T-cell (primary cell): ENCODE data around the gene CBFA2T3. TPM values are rescaled to one million over a fixed set of nuclear protein-coding genes. Genes with fewer than 3 reads are reported as not detected.

Source experiments
- ATAC-seq, 4 experiments: fragments of 200-7000 bp in 3 of 4; fragments of 150-1000 bp in 1 of 4; cut with Tn5 transposase; replicated peaks in 1 of 4; 1 replicate in 3 of 4; 2 replicates in 1 of 4; pipeline ENCODE4 v1.10.0; 2021; ENCODE audit warnings: moderate library complexity in 3 of 4, mild to moderate bottlenecking in 2 of 4, moderate number of reproducible peaks in 1 of 4
- CTCF ChIA-PET, 2 donors: fragments of 300-600 bp; sonication (Branson Sonifier 250); formaldehyde crosslinking; loops; one replicate each; lab custom pipeline; 2022; ENCODE audit warnings: antibody characterized with exemption in 2 of 2; lab: Charles Lee
- POLR2A ChIA-PET, 2 donors: fragments of 300-600 bp; sonication (Branson Sonifier 250); formaldehyde crosslinking; loops; one replicate each; lab custom pipeline; 2022; ENCODE audit warnings: antibody characterized with exemption in 2 of 2; lab: Charles Lee
- DNase-seq, 35 experiments: peaks; one replicate each; pipeline versions ENCODE4 v3.0.0 to v3.0.0-alpha.2; 2013 to 2023
- H3K27ac ChIP-seq: one replicate; pipeline ENCODE4 v1.5.1; 2013; ENCODE audit warnings: low read length
- H3K27me3 ChIP-seq, 2 experiments: replicated peaks in 1 of 2; 1 replicate in 1 of 2; 2 replicates in 1 of 2; pipeline versions ENCODE4 v1.6.1 to v1.7.0; 2013; ENCODE audit warnings: low read length in 1 of 2, mixed read lengths in 1 of 2; ENCODE audit not compliant: control insufficient read depth in 2 of 2, insufficient read depth in 2 of 2; ENCODE audit errors: extremely low read depth in 1 of 2
- H3K36me3 ChIP-seq, 2 donors: 1 replicate in 1 of 2; 2 replicates in 1 of 2; pipeline versions ENCODE4 v1.6.1 to v1.7.0; 2013; ENCODE audit warnings: low read length in 1 of 2; ENCODE audit not compliant: control insufficient read depth in 2 of 2, insufficient read depth in 1 of 2; ENCODE audit errors: extremely low read depth in 1 of 2
- H3K4me1 ChIP-seq, 2 experiments: 1 replicate in 1 of 2; 2 replicates in 1 of 2; pipeline versions ENCODE4 v1.6.1 to v1.7.0; 2013; ENCODE audit warnings: low read length in 2 of 2, mixed read lengths in 1 of 2; ENCODE audit not compliant: insufficient read depth in 2 of 2, control insufficient read depth in 1 of 2; ENCODE audit errors: extremely low read depth in 1 of 2
- H3K4me3 ChIP-seq, 2 donors: 1 replicate in 1 of 2; 2 replicates in 1 of 2; pipeline versions ENCODE4 v1.5.1 to v1.7.0; 2013; ENCODE audit warnings: mild to moderate bottlenecking in 2 of 2, low read length in 1 of 2, moderate library complexity in 1 of 2; ENCODE audit not compliant: control insufficient read depth in 1 of 2; ENCODE audit errors: extremely low read depth in 1 of 2
- H3K9me3 ChIP-seq: 2 replicates; pipeline ENCODE4 v1.7.0; 2013
- H3K27ac Mint-ChIP-seq, 2 donors: one replicate each; pipeline ENCODE4 v1.8.0; 2020 to 2021; ENCODE audit warnings: mild to moderate bottlenecking in 2 of 2, mixed read lengths in 2 of 2
- H3K27me3 Mint-ChIP-seq, 2 donors: one replicate each; pipeline ENCODE4 v1.8.0; 2021 to 2022; ENCODE audit warnings: mixed read lengths in 2 of 2
- H3K36me3 Mint-ChIP-seq: one replicate; pipeline ENCODE4 v1.8.0; 2021; ENCODE audit warnings: mixed read lengths
- H3K4me1 Mint-ChIP-seq, 3 donors: one replicate each; pipeline ENCODE4 v1.8.0; 2020 to 2022; ENCODE audit warnings: mixed read lengths in 3 of 3, mild to moderate bottlenecking in 1 of 3
- H3K4me3 Mint-ChIP-seq, 3 donors: one replicate each; pipeline ENCODE4 v1.8.0; 2020 to 2022; ENCODE audit warnings: mild to moderate bottlenecking in 3 of 3, mixed read lengths in 3 of 3, moderate library complexity in 3 of 3
- H3K9me3 Mint-ChIP-seq, 3 donors: one replicate each; pipeline ENCODE4 v1.8.0; 2020 to 2022; ENCODE audit warnings: mixed read lengths in 3 of 3
- WGBS: methylation state at CpG from one replicate; pipeline ENCODE4 v1.1.5; 2013; ENCODE audit warnings: missing lambda C conversion rate; ENCODE audit not compliant: insufficient coverage; 5-methylcytosine and 5-hydroxymethylcytosine counted together
- total RNA-seq, 35 experiments: library from RNA in 6 of 35; stranded (reverse) in 6 of 35; fragments of 120-200 nt in 1 of 35; gene quantifications; one replicate each; pipeline versions ENCODE4 v1.2.1 to v1.2.4 and lab custom pipeline; 2013 to 2026

CBFA2T3 gene
- total RNA-seq, 5 donors from 2014 or later (not counting 1 experiment from before 2014, with no cell fraction given), result 2.0 to 4.0 (median 2.1) TPM

GRCh38 chr16:88911136-88911945 is 65.7 kb downstream of the CBFA2T3 start:
- ATAC-seq (no peak), DNase-seq (no peak)
- Histone ChIP-seq H3K4me3 (no peak overlapping the region), H3K27me3 (peaks cover 0 to 48% of the 10 kb centered on the region in 2 experiments), H3K27ac (no peak overlapping the region), H3K4me1 (no peaks in the 10 kb centered on the region), H3K36me3 (no peaks in the 10 kb centered on the region), H3K9me3 (no peaks in the 10 kb centered on the region)
- H3K4me1 Mint-ChIP-seq, result no peaks in the 10 kb centered on the region
- H3K27ac Mint-ChIP-seq, result no peak overlapping the region
- CTCF ChIA-PET, result no interaction called here
- WGBS, result 81% methylated on average over 33 of the region's 36 CpGs
- no peak overlapping the region for H3K4me3 Mint-ChIP-seq
- H3K36me3 Mint-ChIP-seq, result no peaks in the 10 kb centered on the region
- POLR2A ChIA-PET, result no interaction called here
- no peaks in the 10 kb centered on the region for H3K27me3 Mint-ChIP-seq
- H3K9me3 Mint-ChIP-seq, result no peaks in the 10 kb centered on the region

DNA sequence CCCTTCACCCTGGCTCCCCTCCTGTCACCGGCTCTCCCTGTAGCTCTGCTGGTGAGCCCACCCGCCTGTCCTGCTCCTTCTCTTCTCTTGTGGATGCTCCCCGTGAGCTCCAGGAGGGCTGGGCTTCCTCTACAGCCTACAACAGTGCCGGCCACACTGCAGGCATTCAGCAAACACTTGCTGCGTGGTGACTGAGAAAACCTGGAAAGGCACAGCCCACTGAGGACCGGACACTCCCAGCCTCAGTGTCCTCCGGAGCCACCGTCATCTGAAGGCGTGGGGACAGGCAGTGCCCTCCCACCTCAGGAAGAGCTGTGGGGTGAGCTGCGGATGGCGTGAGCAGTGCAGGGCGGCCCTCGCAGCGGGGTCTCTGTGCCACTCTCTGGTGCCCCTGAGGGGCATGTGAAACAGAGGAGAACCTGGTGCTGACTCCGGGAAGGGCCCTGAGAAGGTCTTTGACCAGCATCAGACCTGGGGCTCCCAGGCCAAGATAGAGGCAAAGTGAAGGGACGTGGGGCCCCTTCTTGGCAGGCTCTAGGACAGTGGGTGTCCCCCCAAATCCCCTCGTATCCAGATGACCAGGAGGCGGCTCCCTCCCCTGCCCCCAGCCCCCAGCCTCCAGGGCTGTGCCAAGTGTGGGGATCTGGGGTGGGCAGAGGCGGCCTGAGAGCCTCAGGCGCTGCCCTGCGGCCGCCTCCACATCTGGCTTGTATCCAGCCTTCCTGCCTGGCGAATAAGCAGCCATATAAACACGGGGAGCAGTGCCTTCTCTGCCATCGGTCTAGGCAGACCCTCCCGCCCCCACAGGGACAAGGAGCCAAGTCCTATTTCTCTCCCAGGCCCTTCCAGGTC is 66.5 kb downstream of the CBFA2T3 start:
- Histone ChIP-seq H3K36me3 (no peaks in the 10 kb centered on the region), H3K27me3 (peaks cover 0 to 48% of the 10 kb centered on the region in 2 experiments), H3K4me3 (no peak overlapping the region), H3K9me3 (no peaks in the 10 kb centered on the region), H3K4me1 (no peaks in the 10 kb centered on the region), H3K27ac (no peak overlapping the region)
- Mint-ChIP-seq H3K9me3 (no peaks in the 10 kb centered on the region), H3K4me3 (no peak overlapping the region), H3K27me3 (no peaks in the 10 kb centered on the region), H3K36me3 (no peaks in the 10 kb centered on the region), H3K27ac (no peak overlapping the region), H3K4me1 (no peaks in the 10 kb centered on the region)
- POLR2A ChIA-PET, result no interaction called here
- 80% methylated on average over 24 of the region's 26 CpGs for WGBS
- CTCF ChIA-PET, result no interaction called here
- DNase-seq (no peak), ATAC-seq (no peak)

DNA sequence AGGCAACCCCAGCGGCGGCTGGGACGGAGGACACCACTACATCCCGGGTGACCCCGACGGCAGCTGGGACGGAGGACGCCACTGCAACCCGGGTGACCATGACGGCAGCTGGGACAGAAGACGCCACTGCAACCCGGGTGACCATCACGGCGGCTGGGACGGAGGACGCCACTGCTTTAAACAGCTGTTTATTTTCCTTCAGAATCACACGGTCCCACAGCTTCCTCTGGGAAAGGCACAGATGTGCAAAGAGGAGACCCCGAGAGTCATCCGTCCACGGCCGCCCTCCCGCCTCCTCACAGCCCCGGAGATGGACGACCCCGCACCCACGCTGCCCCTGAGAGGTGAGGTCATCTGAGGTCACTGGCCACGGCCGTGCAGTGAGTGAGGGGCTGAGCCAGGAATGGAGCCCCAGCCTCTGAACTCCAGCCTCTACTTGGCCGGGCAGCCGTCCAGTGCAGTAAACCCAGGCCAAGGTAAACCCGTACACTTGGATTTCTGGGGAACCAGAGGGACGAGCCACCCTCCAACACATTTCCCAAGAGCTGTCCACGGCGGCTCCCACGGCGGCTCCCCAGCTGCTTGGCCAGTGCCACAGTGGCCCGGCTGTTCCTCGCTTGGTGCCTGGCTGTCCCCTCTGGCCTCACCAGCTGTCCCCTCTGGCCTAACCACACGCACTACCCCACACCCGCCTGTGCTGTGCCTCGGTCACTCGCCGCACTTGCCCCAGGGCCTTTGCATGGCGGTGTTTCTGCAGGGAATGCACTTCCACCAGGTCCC is 67.4 kb downstream of the CBFA2T3 start:
- no peak overlapping the region for H3K4me3 Mint-ChIP-seq
- Histone ChIP-seq H3K9me3 (no peaks in the 10 kb centered on the region), H3K27me3 (peaks cover 0 to 47% of the 10 kb centered on the region in 2 experiments), H3K36me3 (no peaks in the 10 kb centered on the region), H3K4me1 (no peaks in the 10 kb centered on the region), H3K4me3 (no peak overlapping the region), H3K27ac (no peak overlapping the region)
- DNase-seq (no peak), ATAC-seq (no peak)
- H3K27me3 Mint-ChIP-seq, result no peaks in the 10 kb centered on the region
- ChIA-PET POLR2A (no interaction called here), CTCF (no interaction called here)
- no peaks in the 10 kb centered on the region for H3K36me3 Mint-ChIP-seq
- no peak overlapping the region for H3K27ac Mint-ChIP-seq
- no peaks in the 10 kb centered on the region for H3K9me3 Mint-ChIP-seq
- WGBS, result 92% methylated on average over 44 of the region's 44 CpGs
- no peaks in the 10 kb centered on the region for H3K4me1 Mint-ChIP-seq

GRCh38 chr16:88908307-88908706 is 68.7 kb downstream of the CBFA2T3 start:
- Mint-ChIP-seq H3K9me3 (no peaks in the 10 kb centered on the region), H3K27me3 (no peaks in the 10 kb centered on the region), H3K4me1 (no peaks in the 10 kb centered on the region), H3K36me3 (no peaks in the 10 kb centered on the region), H3K27ac (no peak overlapping the region), H3K4me3 (no peak overlapping the region)
- DNase-seq, result no peak
- H3K4me1 ChIP-seq, result no peaks in the 10 kb centered on the region
- H3K4me3 ChIP-seq, result no peak overlapping the region
- no peaks in the 10 kb centered on the region for H3K9me3 ChIP-seq
- 93% methylated on average over 17 of the region's 17 CpGs for WGBS
- H3K36me3 ChIP-seq, result no peaks in the 10 kb centered on the region
- H3K27me3 ChIP-seq, result peaks cover 0 to 38% of the 10 kb centered on the region in 2 experiments
- ChIA-PET CTCF (no interaction called here), POLR2A (no interaction called here)
- no peak for ATAC-seq
- no peak overlapping the region for H3K27ac ChIP-seq

DNA sequence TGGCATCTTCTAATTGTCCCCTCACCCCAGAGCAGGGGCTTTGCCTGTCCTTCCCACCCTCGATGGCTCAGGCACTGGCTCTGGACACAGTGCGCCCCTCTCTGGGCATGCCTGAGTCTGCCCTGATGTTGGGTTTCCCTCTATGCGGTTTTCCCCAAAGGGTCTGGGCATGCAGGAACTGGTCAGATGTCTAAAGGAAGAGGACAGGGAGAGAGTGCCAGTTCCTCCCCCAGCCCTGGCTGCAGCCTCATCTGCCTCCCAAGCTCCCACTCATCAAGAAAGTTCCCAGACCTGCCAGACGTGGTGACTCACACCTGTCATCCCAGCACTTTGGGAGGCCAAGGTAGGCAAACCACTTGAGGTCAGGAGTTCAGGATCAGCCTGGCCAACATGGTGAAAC is 69.2 kb downstream of the CBFA2T3 start:
- Mint-ChIP-seq H3K9me3 (no peaks in the 10 kb centered on the region), H3K27me3 (no peaks in the 10 kb centered on the region), H3K4me3 (no peak overlapping the region), H3K4me1 (no peaks in the 10 kb centered on the region), H3K36me3 (no peaks in the 10 kb centered on the region), H3K27ac (no peak overlapping the region)
- no peak overlapping the region for H3K4me3 ChIP-seq
- no peaks in the 10 kb centered on the region for H3K36me3 ChIP-seq
- ATAC-seq (no peak), DNase-seq (no peak)
- H3K9me3 ChIP-seq, result no peaks in the 10 kb centered on the region
- CTCF ChIA-PET, result no interaction called here
- H3K27ac ChIP-seq, result no peak overlapping the region
- POLR2A ChIA-PET, result no interaction called here
- H3K4me1 ChIP-seq, result no peaks in the 10 kb centered on the region
- H3K27me3 ChIP-seq, result peaks cover 0 to 32% of the 10 kb centered on the region in 2 experiments
- WGBS, result 50% methylated on average over 2 of the region's 4 CpGs

DNA sequence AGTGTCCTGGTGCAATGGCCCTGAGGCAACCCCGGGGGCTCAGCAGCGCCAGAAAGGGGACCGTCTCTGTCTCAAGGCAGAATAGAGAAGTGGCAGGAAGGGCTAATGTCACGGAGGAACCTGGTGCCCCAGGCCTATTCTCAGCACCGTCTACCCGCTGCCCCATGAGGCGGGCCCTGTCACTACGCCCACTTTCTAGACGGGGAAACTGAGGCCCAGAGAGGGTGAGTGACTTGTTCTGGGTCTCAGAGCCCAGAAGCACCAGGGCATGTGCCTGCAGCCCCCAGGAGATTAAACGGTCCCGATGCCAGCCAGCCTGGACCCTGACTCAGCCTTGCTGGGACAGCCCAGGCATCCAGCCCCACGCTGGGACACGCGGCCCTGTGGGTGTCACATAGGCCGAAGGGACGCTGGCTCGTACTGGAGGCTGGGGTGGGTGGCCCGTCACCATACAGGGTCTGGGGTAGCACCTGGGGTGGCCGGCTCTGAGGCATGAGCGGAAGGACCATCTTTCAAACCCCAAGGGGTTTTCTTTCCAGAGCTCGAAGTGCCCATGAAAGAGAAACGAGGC is 70.4 kb downstream of the CBFA2T3 start:
- no peak for ATAC-seq
- H3K4me1 ChIP-seq, result no peaks in the 10 kb centered on the region
- no peaks in the 10 kb centered on the region for H3K9me3 ChIP-seq
- CTCF ChIA-PET, result no interaction called here
- no peak overlapping the region for H3K27ac Mint-ChIP-seq
- no peaks in the 10 kb centered on the region for H3K4me1 Mint-ChIP-seq
- no peaks in the 10 kb centered on the region for H3K9me3 Mint-ChIP-seq
- no peaks in the 10 kb centered on the region for H3K36me3 ChIP-seq
- WGBS, result 88% methylated on average over 18 of the region's 22 CpGs
- H3K27me3 Mint-ChIP-seq, result no peaks in the 10 kb centered on the region
- peaks cover 0 to 23% of the 10 kb centered on the region in 2 experiments for H3K27me3 ChIP-seq
- H3K36me3 Mint-ChIP-seq, result no peaks in the 10 kb centered on the region
- no peak overlapping the region for H3K4me3 Mint-ChIP-seq
- no peak for DNase-seq
- no peak overlapping the region for H3K27ac ChIP-seq
- no peak overlapping the region for H3K4me3 ChIP-seq
- POLR2A ChIA-PET, result no interaction called here
